Activated T-helper 1 cell treated with anti-CD3 and anti-CD28 coated beads, Interleukin-2, amount 50 U/mL, for 16 hours (primary cell): ENCODE data around the gene RIT2.
"Not testable (repeated sequence)": the region's sequence is repeated elsewhere in the genome, so short reads cannot be mapped to it uniquely, and the experiment has no call there.

Experiments
- DNase-seq, 2 donors: peaks; one replicate each; pipeline ENCODE4 v3.0.0-alpha.2; 2020; ENCODE audit warnings: low read depth in 1 of 2, low spot score in 1 of 2

RIT2 gene

DNA sequence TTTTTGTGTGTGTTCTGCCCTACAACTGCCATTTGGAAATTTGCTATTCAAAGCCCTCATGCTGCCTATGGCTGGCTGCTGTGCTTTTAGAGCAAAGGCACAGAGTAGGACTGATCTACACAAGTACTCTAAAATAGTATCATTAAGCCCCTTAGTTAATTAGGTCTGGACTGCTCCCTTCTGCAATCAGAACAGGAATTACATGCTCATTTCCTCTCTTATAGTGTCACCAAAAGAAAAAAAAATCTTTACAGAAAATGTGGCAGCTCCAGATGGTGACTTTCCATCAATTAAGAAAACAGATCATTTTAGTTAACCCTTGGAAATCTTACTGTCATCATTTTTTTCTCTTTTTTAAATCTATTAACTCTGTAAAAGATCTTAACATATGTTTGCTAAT is 337.5 kb downstream of the RIT2 start:
- DNase-seq = no peak

DNA sequence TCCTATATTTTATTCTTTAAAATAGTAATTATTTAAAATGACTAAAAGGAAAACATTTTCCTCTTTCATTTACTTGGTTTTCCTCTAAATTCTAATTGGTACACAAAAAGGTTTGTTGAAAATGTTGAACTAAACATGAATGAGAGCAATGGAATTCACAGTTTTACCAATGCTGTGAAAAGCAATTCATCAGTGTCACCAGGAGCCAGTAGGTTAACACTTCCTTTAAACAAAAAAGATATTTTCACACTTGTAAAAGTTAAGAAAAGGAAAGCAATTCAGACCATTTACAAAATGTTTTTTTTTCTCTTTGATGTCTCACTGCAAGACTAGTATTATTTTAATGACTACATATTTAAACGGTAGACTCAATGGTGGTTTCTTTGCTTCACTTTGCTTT is 341.6 kb downstream of the RIT2 start:
- DNase-seq = no peak

DNA sequence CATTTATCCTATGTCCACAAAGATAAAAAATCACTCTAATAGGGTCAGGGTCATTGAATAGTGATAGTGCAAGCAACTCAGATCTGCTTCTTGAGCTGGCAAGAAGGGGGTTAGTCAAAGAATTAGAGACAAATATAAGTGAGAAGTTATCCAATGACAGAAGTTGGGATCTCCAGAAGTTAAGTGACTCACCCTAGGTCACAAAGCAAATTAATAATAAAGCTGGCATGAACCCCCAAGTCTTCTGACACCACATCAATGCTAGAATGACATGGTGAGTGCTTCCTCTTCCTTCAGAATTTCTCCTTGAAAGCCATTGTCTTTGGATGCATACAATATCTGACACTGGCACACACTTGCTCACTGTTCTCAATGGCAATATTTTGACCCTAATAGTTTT is 343.5 kb downstream of the RIT2 start:
- DNase-seq = no peak

DNA sequence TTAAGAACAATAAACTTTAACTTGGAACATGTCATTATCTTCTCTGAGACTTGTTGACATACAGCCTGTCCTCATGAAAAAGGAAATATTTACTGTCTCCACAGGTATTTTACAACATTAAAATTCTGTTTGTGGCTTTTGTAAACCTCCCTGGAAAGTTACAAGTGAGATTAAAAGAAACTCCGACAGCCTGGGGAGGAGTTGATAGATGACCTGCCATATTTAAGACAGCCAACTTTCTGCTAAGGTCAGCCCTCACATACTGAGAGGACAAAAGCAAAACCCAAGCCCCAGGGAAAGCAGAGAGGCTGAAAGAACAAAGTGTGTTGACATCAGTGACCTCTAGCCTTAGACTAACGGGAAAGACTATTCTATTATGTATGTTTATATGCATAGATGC is 350.2 kb downstream of the RIT2 start:
- no peak for DNase-seq

DNA sequence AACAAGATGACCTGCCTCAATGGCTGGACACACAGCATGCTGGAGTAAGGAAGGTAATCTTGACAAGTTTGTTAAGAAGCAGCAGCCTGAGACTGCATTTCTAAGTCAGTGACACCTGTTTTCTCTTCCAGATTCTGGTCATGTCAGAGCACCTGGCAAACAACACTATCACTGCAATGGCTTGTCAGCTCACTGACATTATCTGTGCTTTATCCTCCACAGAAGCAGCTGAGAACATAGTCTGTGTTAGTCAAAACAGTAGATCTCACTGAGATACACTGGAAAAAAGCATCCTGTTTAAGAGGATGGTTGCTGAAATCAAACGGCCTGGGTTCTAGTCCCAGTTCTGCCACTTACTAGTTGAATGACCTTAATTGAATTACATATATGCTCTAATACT is 355.2 kb downstream of the RIT2 start:
- no peak for DNase-seq

DNA sequence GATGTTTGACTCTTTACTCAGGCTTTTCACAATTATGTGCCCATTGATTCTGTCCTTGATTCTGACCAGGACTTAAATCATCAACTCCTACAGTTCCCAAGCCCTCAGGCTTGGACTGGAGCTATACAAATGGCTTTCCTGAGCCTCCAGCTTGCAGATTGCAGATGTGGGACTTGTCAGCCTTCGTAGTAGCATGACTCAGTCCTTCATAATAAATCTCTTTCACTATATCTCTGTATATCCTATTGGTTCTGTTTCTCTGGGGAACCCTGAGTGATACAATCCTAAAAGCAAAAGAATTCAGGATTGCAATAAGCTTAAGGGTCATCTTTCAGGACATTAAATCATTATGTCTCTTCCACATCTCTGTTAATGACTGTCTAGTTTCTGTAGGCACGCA is 356.6 kb downstream of the RIT2 start:
- no peak for DNase-seq

DNA sequence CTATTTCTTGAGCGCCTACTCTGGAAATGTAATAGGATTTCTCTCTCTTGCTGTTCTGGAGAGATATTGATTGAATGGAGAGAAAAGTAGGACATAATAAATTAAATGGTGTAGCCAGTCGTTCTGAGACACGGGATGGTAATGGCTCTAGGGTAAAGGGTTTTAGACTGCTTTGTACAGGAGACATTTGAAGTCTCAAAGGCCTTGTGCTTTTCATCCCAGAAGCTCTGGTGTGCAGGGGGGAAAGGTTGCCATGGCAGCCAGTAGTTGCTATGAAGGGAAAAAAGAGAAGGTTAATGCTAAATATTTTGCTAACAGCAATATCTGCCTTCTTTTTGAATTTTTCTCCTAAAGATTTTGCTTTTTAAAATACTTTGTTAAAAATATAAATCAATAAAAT is 359.3 kb downstream of the RIT2 start:
- DNase-seq = no peak

DNA sequence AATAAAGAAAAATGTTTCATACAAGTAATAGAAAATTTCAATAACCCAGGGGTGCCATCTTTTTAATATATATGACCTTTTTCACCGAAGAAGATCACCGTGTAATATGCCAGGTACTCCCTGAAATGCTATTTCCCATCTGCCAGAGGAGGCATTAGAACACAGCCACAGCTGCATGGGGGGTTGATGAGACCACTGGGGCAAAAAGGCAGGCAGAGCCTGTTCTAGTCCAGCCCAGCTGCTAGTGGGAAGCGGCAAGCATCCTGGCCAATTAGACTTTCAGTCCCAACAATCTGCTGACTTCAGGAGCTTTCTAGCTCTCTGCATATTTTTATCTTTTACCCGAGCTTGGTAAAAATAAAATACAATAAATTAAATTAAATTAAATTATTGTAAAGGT is 362.6 kb downstream of the RIT2 start:
- no peak for DNase-seq

DNA sequence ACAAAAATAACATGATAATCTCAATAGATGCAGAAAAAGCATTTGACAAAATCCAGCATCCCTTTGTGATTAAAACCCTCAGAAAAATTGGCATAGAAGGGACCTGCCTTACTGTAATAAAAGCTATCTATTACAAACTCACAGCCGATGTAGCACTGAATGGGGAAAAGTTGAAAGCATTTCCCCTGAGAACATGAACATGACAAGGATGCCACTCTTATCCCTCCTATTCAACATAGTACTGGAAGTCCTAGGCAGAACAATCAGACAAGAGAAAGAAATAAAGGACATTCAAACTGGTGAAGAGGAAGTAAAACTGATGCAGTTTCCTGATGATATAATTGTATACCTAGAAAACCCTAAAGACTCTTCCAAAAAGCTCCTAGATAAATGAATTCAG is 368.7 kb downstream of the RIT2 start:
- no peak for DNase-seq

DNA sequence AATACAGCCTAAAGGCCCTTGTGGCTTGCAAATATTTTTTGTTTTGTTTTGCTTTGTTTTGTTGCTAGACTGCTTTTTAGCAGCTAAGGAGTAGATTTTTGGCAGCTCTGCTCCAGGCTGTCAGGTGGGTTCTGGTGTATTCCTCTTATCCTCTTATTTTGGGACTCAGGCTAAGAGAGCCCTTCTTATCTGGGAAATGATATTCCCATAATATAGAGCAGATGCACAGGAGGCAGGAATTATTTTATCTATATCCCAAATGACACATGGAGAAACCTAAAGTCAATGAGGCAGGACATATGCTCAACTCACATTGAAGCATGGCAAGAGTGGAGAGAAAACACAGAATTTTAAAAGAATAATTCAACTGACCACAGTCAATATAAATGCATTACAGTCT is 369.6 kb downstream of the RIT2 start:
- no peak for DNase-seq

DNA sequence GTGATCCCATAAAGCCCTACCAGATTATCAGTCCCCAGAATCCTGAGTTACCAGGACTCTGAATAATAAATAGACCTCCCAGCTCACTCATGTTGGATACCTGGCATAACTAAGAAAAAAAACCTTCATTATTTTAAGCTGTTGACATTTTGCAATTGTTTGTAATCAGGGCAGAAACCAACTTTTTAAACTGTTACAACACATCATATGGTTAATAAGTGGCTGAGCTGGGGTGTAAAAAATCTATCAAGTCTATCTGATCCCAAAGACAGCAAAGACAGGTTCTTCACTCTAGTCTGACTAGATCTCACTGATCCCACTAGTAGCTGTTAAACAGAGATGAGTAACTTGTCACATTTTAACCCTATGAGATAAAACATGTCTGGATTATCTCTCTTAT is 370.3 kb downstream of the RIT2 start:
- DNase-seq = no peak

DNA sequence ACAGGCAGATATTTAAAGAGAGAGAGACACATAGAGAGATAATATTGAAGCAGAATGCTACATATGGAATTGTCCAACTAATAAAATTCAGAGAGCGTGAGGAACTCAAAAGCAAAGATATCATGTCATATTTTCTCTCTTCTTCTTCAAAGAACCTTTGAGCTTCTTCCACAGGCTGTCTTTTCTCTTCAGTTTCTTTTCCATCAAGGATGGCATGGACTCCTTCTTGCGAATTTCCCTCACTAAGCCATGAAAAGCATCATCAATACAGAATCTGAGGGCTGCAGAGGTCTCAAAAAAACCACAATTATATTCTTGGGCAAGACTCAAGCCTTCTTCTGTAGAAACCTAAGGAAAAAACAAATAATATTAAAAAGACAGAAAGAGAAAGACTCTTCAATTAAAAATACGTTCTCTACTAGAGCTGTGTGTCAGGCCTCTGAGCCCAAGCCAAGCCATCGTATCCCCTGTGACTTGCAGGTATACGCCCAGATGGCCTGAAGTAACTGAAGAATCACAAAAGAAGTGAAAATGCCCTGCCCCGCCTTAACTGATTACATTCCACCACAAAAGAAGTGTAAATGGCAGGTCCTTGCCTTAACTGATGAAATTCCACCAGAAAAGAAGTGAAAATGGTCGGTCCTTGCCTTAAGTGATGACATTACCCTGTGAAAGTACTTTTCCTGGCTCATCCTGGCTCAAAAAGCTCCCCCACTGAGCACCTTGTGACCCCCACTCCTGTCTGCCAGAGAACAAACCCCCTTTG is 371.9 kb downstream of the RIT2 start:
- DNase-seq = no peak

DNA sequence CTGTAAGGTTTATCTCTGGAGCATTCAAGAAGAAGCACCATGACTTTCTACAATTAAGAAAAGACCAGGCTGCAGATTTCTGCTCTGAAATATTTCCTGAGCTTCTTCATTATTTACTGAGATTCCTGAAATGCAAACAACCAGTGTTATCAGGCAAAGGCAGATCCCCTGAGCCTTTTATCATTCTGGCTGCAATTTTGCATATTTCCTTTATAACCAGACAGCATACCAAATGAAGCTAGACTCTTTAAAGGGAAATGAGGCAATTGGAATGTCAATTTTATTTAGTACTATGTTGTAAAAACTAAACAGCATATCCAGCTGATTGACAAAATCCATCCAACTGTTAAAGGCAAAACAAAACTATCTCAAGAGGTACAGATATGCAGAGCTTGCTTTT is 372.5 kb downstream of the RIT2 start:
- no peak for DNase-seq

DNA sequence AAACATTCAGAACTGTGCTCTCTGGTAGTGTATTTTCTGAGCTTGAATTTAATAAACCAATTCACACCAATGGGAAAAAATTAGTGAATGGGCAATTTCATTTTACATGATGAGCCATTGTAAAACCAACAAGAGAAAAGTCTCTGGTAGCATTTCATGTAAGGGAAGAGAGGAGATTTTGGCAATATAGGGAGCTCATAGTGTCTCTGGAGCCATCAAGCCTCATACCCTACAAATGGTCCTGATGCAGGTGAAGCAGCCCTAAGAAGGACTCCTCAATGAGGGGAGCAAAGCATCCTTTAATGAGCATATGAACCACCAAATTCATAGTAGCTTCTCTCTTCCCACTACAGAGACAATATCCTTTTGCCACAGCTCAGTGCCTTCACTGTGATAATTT is 373.0 kb downstream of the RIT2 start:
- no peak for DNase-seq

DNA sequence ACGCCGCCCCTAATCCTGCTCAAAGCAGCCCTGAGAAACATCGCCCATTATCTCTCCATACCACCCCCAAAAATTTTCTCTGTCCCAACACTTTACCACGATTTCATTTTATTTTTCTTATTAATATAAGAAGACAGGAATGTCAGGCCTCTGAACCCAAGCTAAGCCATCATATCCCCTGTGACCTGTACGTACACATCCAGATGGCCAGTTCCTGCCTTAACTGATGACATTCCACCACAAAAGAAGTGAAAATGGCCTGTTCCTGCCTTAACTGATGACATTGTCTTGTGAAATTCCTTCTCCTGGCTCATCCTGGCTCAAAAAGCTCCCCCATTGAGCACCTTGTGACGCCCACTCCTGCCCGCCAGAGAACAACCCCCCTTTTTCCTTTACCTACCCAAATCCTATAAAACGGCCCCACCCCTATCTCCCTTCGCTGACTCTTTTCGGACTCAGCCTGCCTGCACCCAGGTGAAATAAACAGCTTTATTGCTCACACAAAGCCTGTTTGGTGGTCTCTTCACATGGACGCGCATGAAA is 373.6 kb downstream of the RIT2 start:
- DNase-seq = not testable (repeated sequence)

DNA sequence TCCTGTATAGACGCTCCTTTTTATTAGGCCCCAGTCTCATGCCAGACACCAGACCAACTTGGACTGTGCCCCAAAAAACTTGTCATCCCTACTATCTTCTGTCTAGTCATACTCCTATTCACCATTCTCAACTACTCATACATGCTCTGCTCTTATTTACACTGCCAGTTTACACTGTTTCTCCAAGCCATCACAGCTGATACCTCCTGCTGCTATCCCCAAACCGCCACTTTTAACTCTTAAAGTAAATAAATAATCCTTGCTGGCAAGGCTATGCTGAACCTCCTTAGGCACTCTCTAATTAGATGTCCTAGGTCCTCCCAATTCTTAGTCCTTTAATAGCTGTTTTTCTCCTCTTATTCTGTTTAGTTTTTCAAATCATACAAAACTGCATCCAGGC is 374.2 kb downstream of the RIT2 start:
- not testable (repeated sequence) for DNase-seq

DNA sequence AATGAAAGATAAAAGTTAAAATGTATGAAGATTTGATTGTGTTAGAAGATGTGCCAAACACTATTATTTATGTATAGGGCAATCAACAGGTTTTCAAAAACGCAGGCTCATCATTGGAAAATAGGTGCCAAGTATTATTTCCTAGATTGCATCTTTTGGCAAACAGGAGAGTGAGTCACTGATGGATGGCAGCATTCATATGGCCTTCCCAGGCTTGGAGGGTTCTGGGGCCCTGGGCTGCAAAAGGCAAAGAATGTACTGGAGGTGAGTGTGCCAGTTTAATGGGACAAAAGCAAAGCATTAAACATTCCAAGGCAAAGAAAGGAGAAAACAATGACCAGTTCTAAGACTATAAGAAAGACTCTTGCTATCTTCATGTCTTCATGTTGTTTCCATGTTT is 379.4 kb downstream of the RIT2 start:
- DNase-seq = no peak

DNA sequence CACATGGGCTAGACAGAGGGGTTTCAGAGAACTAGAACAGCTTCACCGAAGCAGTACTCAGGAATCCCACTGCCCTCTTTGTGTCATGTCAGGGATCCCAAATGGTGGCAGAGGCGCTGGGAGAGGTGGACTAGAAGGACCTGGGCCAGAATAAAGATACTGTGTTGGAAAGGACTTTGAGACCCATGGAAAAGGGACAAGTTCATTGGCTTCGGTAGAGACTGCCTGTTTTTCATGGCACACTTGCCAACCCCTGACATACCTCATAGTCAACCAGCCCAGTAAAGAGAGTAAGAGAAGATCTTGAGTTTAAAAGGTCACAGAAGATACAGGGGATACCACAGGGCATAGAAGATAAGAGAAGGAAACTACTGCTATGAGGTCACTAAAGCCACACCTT is 381.0 kb downstream of the RIT2 start:
- no peak for DNase-seq

DNA sequence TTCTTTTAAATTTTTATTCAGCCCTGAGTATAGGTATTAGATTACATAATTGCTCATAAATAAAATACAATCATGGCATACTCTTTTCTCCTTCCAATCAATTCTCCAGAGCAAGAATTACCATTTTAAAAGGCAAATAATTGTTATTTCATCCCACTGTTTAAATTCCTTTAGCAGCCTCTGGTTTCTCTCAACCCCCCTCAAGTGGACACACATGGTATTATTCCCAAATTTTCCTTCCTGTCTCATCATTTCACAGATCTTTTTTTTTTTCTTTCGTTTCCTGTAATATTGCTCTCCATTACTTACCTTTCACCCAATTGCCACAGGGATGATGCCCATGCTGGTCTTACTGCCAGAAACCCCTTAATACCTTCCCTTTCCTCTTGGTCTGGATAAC is 385.2 kb downstream of the RIT2 start:
- DNase-seq = no peak

DNA sequence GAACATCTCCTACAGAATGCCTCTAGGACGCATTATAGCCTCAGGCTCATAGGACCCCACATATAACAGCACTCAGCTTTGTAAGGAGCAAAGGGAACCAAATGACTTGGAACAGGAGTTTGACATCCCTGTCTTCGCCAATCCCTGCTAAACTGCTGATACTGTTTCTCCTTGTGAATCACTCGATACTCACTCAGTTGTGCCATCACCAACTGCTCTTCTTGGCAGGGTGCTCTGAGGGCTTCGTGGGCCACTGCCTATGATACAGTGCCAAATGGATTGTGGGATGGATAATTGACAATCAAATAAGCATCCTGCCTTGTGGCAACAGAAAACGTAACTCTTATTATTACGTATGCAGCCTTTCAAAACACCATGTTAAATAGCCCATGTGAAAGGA is 396.3 kb downstream of the RIT2 start:
- no peak for DNase-seq

DNA sequence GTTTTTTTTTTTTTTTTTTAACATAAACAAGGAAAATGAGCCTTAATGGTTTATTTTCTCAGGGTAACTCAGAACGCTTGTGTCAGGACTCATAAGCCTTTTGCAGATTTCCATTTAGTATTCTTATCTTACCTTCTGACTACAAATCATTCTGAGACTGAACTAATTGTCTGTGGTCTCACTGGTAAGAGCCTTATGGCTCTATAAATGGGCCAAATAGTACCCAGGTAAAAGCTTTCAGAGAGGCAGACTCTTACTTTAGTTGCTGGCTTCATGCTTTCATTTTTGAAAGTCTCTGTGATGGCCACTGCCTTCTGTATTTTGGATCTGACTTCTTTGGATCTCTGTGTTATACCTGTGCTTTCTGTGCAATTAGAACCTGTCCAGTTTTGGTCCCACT is 403.4 kb downstream of the RIT2 start:
- DNase-seq = no peak

DNA sequence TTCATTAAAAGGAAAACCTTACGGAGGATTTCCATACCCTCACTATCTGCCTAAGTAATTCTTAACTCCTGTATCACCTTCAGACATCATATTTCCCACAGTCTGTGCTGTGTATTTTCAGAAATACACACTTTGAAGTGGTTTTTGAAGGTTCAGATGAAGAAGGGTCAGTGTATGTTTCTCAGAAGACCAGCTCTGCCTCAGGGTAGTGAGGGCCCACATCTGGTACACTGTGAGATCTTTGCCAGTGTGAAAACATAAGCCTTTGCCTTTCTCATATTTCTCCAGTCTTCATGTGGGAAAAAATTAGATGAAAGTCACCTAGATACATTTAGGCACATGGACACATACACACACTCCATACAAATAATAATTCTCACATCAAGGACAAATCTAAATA is 408.4 kb downstream of the RIT2 start:
- DNase-seq = no peak

DNA sequence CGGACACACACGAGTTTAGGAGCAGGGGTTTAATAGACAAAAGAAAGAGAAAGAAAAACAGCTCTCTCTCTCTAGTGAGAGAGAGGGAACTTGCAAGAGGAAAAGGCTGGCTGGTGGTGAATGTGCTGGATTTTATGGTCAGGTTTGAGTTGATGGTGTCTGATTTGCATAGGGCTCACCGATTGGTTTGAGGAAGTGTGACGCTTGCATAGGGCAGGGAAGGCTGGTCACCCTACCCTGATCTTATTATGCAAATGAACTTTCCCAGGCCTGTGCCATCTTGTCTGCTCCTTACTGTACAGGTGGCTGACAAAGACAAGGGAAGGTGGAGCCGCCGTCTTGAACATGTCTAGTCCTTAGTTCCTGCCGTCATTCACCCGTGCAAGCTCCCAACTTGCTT is 408.9 kb downstream of the RIT2 start:
- no peak for DNase-seq
